ENCODE data around the gene ARHGAP15. TPM values are rescaled to one million over a fixed set of nuclear protein-coding genes. Genes with fewer than 3 reads are reported as not detected.

ARHGAP15 gene
- polyA plus RNA-seq, 1 donor from 2014 or later: 0.30 TPM

- Histone ChIP-seq H2AFZ (ENCODE audit: low read depth, low read length) (no peak overlapping the region), H3K27me3 (ENCODE audit: insufficient read depth, low read depth, low read length) (no peaks in the 10 kb centered on the region), H3F3A (ENCODE audit: insufficient read depth, low read length, poor library complexity, severe bottlenecking) (no peaks in the 10 kb centered on the region), H3K4me3 (ENCODE audit: low read length) (no peak overlapping the region), H4K20me1 (ENCODE audit: insufficient read depth) (no peaks in the 10 kb centered on the region), H3K27ac (ENCODE audit: low read length) (no peak overlapping the region), H3K79me2 (replicated peaks; ENCODE audit: insufficient read depth, low read length) (no peaks in the 10 kb centered on the region), H3K9me2 (ENCODE audit: insufficient read depth, low read length) (no peaks in the 10 kb centered on the region), H3K9me3 (ENCODE audit: low read length) (no peaks in the 10 kb centered on the region), H3K4me2 (ENCODE audit: low read length) (no peak overlapping the region), H3K9ac (ENCODE audit: low read length) (no peak overlapping the region), H3K36me3 (ENCODE audit: insufficient read depth, low read length) (no peaks in the 10 kb centered on the region)
- TF ChIP-seq EP300 (conservative IDR thresholded peaks at IDR 0.05; ENCODE audit: poor library complexity, severe bottlenecking): no peak
- no peak for TF ChIP-seq CTCF (IDR thresholded peaks at IDR 0.05; ENCODE audit: poor library complexity, severe bottlenecking)
- TF ChIP-seq RAD21 (conservative IDR thresholded peaks at IDR 0.05): no peak
- TF ChIP-seq, protein P1, sequence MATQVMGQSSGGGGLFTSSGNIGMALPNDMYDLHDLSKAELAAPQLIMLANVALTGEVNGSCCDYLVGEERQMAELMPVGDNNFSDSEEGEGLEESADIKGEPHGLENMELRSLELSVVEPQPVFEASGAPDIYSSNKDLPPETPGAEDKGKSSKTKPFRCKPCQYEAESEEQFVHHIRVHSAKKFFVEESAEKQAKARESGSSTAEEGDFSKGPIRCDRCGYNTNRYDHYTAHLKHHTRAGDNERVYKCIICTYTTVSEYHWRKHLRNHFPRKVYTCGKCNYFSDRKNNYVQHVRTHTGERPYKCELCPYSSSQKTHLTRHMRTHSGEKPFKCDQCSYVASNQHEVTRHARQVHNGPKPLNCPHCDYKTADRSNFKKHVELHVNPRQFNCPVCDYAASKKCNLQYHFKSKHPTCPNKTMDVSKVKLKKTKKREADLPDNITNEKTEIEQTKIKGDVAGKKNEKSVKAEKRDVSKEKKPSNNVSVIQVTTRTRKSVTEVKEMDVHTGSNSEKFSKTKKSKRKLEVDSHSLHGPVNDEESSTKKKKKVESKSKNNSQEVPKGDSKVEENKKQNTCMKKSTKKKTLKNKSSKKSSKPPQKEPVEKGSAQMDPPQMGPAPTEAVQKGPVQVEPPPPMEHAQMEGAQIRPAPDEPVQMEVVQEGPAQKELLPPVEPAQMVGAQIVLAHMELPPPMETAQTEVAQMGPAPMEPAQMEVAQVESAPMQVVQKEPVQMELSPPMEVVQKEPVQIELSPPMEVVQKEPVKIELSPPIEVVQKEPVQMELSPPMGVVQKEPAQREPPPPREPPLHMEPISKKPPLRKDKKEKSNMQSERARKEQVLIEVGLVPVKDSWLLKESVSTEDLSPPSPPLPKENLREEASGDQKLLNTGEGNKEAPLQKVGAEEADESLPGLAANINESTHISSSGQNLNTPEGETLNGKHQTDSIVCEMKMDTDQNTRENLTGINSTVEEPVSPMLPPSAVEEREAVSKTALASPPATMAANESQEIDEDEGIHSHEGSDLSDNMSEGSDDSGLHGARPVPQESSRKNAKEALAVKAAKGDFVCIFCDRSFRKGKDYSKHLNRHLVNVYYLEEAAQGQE (IDR thresholded peaks at IDR 0.05; ENCODE audit: borderline replicate concordance): no peak
- no peak for TF ChIP-seq TAF1 (IDR thresholded peaks at IDR 0.05; ENCODE audit: low read depth)
- TF ChIP-seq SMC3 (conservative IDR thresholded peaks at IDR 0.05; ENCODE audit: poor library complexity): no peak
- TF ChIP-seq EZH2 (IDR thresholded peaks at IDR 0.05; ENCODE audit: borderline replicate concordance, insufficient read depth, low read length, poor library complexity, severe bottlenecking): no peak
- TF ChIP-seq MXI1 (conservative IDR thresholded peaks at IDR 0.05; ENCODE audit: poor library complexity, severe bottlenecking): no peak
- TF ChIP-seq POLR2AphosphoS5 (IDR thresholded peaks at IDR 0.05): no peak
Observed at GRCh38 chr2:143241403-143242088, 112.3 kb downstream of the ARHGAP15 start.

DNA sequence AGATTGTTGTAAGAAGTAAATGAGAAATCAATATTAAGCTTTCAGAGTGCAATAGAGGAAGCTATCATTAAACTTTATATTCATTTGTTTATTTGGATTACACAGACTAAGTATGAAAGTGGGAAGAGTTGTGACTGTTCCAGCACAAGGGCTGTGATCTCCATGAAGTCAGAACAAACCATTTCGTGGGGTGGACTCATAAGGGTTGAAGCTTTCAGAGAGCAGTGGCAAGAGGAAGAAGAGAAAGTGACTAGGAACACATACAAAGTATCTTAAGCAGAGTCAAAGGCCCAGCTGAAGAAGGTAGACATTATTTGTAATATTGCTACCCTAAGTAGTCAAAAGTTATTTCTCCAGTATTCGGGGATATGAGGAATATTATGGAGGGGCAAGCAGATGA lies 117.0 kb downstream of the ARHGAP15 start:
- H4K20me1 ChIP-seq (ENCODE audit: insufficient read depth): no peaks in the 10 kb centered on the region
- H3K9me2 ChIP-seq (ENCODE audit: insufficient read depth, low read length): no peaks in the 10 kb centered on the region
- H3K27ac ChIP-seq (ENCODE audit: low read length): no peak overlapping the region
- H2AFZ ChIP-seq (ENCODE audit: low read depth, low read length): no peak overlapping the region
- H3K4me2 ChIP-seq (ENCODE audit: low read length): no peak overlapping the region
- TF ChIP-seq SMC3 (conservative IDR thresholded peaks at IDR 0.05; ENCODE audit: poor library complexity) (no peak), POLR2AphosphoS5 (IDR thresholded peaks at IDR 0.05) (no peak), CTCF (IDR thresholded peaks at IDR 0.05; ENCODE audit: poor library complexity, severe bottlenecking) (no peak), EZH2 (IDR thresholded peaks at IDR 0.05; ENCODE audit: borderline replicate concordance, insufficient read depth, low read length, poor library complexity, severe bottlenecking) (no peak), RAD21 (conservative IDR thresholded peaks at IDR 0.05) (no peak), EP300 (conservative IDR thresholded peaks at IDR 0.05; ENCODE audit: poor library complexity, severe bottlenecking) (no peak), MXI1 (conservative IDR thresholded peaks at IDR 0.05; ENCODE audit: poor library complexity, severe bottlenecking) (no peak), TAF1 (IDR thresholded peaks at IDR 0.05; ENCODE audit: low read depth) (no peak)
- TF ChIP-seq, protein P1 (IDR thresholded peaks at IDR 0.05; ENCODE audit: borderline replicate concordance): no peak
- H3K27me3 ChIP-seq (ENCODE audit: insufficient read depth, low read depth, low read length): no peaks in the 10 kb centered on the region
- no peak overlapping the region for H3K9ac ChIP-seq (ENCODE audit: low read length)
- no peak overlapping the region for H3K4me3 ChIP-seq (ENCODE audit: low read length)
- no peaks in the 10 kb centered on the region for H3K36me3 ChIP-seq (ENCODE audit: insufficient read depth, low read length)
- H3K9me3 ChIP-seq (ENCODE audit: low read length): no peaks in the 10 kb centered on the region
- no peaks in the 10 kb centered on the region for H3K79me2 ChIP-seq (replicated peaks; ENCODE audit: insufficient read depth, low read length)
- H3F3A ChIP-seq (ENCODE audit: insufficient read depth, low read length, poor library complexity, severe bottlenecking): no peaks in the 10 kb centered on the region
